Vagina (tissue), 2 donors: ENCODE measurements around the gene MSL3B.

Source experiments
- CTCF ChIP-seq, 3 experiments: fragments of 450-650 bp in 2 of 3; fragments of 200-600 bp in 1 of 3; sonication (generic) in 1 of 3; IDR thresholded peaks; one replicate each; pipeline ENCODE4 v1.5.1; 2017 to 2019; ENCODE audit warnings: antibody characterized with exemption in 3 of 3, mild to moderate bottlenecking in 2 of 3, moderate library complexity in 2 of 3
- POLR2A ChIP-seq, 2 donors: fragments of 450-650 bp; IDR thresholded peaks; one replicate each; pipeline ENCODE4 v1.6.1; 2017; ENCODE audit warnings: antibody characterized with exemption in 2 of 2, mild to moderate bottlenecking in 2 of 2, moderate library complexity in 2 of 2
- POLR2AphosphoS5 ChIP-seq, 2 donors: sonication (generic); formaldehyde crosslinking; IDR thresholded peaks; one replicate each; pipeline ENCODE4 v1.9.0; 2017; ENCODE audit warnings: antibody characterized with exemption in 2 of 2, mild to moderate bottlenecking in 2 of 2, low read depth in 1 of 2; ENCODE audit not compliant: insufficient read depth in 1 of 2

GRCh38 chr2:233817361-233817911 lies 50.8 kb downstream of the MSL3B start:
- TF ChIP-seq CTCF (IDR thresholded peaks at IDR 0.05) (no peak), POLR2AphosphoS5 (IDR thresholded peaks at IDR 0.05; ENCODE audit: insufficient read depth in 1 of 2, low read depth in 1 of 2) (no peak), POLR2A (IDR thresholded peaks at IDR 0.05) (no peak)
